Heart left ventricle (tissue), 16 donors: ENCODE data around the gene LBX2. TPM values are rescaled to one million over a fixed set of nuclear protein-coding genes. Genes with fewer than 3 reads are reported as not detected.

Experiments used
- ATAC-seq, 4 donors: fragments of 200-7000 bp; cut with Tn5 transposase; one replicate each; pipeline ENCODE4 v1.9.1; 2020 to 2022; ENCODE audit warnings: moderate library complexity in 4 of 4, mild to moderate bottlenecking in 3 of 4, moderate number of reproducible peaks in 1 of 4
- DNase-seq, 5 donors: peaks; one replicate each; pipeline ENCODE4 v3.0.0-alpha.2; 2020
- H3K27ac ChIP-seq, 12 donors: fragments of 200-600 bp; sonication (generic) in 4 of 12; one replicate each; pipeline versions ENCODE4 v1.5.0 to v1.8.0; 2016 to 2022; ENCODE audit warnings: mild to moderate bottlenecking in 2 of 12
- H3K27me3 ChIP-seq, 9 donors: fragments of 200-600 bp; sonication (generic) in 2 of 9; one replicate each; pipeline versions ENCODE4 v1.5.1 to v1.8.0; 2016 to 2022; ENCODE audit warnings: mild to moderate bottlenecking in 3 of 9
- H3K36me3 ChIP-seq, 9 donors: fragments of 200-600 bp; sonication (generic) in 2 of 9; one replicate each; pipeline versions ENCODE4 v1.5.0 to v1.8.0; 2018 to 2022; ENCODE audit warnings: mild to moderate bottlenecking in 2 of 9
- H3K4me1 ChIP-seq, 12 donors: fragments of 200-600 bp; sonication (generic) in 4 of 12; one replicate each; pipeline versions ENCODE4 v1.5.0 to v1.8.0; 2016 to 2022; ENCODE audit warnings: mild to moderate bottlenecking in 3 of 12
- H3K4me3 ChIP-seq, 12 donors: fragments of 200-600 bp; sonication (generic) in 4 of 12; one replicate each; pipeline versions ENCODE4 v1.5.0 to v1.8.0; 2017 to 2022; ENCODE audit warnings: mild to moderate bottlenecking in 9 of 12, moderate library complexity in 4 of 12
- H3K9me3 ChIP-seq, 12 donors: fragments of 200-600 bp; sonication (generic) in 4 of 12; one replicate each; pipeline versions ENCODE4 v1.5.0 to v1.8.0; 2016 to 2022; ENCODE audit warnings: mild to moderate bottlenecking in 1 of 12
- POLR2A ChIP-seq, 2 donors: fragments of 450-650 bp; IDR thresholded peaks; one replicate each; pipeline ENCODE4 v1.6.1; 2017; ENCODE audit warnings: antibody characterized with exemption in 2 of 2, mild to moderate bottlenecking in 2 of 2, moderate library complexity in 2 of 2
- WGBS, 4 donors: extraction: QIAGEN DNeasy Blood & Tissue Kit in 2 of 4; methylation state at CpG; one replicate each; pipeline versions ENCODE4 v1.1.5 to v1.1.7; 2013 to 2018; 5-methylcytosine and 5-hydroxymethylcytosine counted together
- intact Hi-C, 10 donors: fragments of 100-400 bp; cut with DNase I; formaldehyde crosslinking; loops; one replicate each; pipeline versions ENCODE4 v1.11.1 to v1.14.2; 2022
- polyA plus RNA-seq, 2 donors: library from polyadenylated mRNA; stranded (reverse); fragments of 200-250 nt; gene quantifications; one replicate each; pipeline ENCODE4 v1.2.3, GENCODE V29; 2013
- total RNA-seq, 9 donors: library from RNA; depleted of rRNA in 2 of 9; stranded (reverse); fragments of >200 nt in 2 of 9; fragmentation: NEBNext Ultra II Directional in 3 of 9; extraction: Animal tissue kit (Norgen Biotek cat#: 25700) in 3 of 9; gene quantifications; one replicate each; pipeline versions ENCODE4 v1.1.0 to v1.2.4, GENCODE V29; 2016 to 2023
- TF ChIP-seq, protein P1 (sequence below), 12 donors: fragments of 200-600 bp; sonication (generic) in 4 of 12; IDR thresholded peaks; one replicate each; pipeline versions ENCODE4 v1.5.0 to v1.8.0; 2018 to 2022; ENCODE audit warnings: antibody characterized with exemption in 12 of 12, mild to moderate bottlenecking in 5 of 12
- donor health status: ischemic (EF 13 %, LVEDD 7.1; RV severe dilation, severe dysfunction).
- donor health status: healthy with polysubstance abuse.
- donor health status: DM: no; HTN: yes; CAD: no.
- donor health status: DM: no; HTN: no; CAD: no.
- donor health status: ischemic (EF 25% LVEDD 6.9; RV normal size, moderate dysfunction).
- donor health status: ischemic (EF 25% LVEDD 5.7; RV mildly dilated, moderate dysfunction).
- donor health status: healthy.
- donor health status: DM: yes; HTN: yes; CAD: no.
- donor health status: ischemic (EF 35%, LVEDD 5.7; RV mildly dilated, moderate dysfunction).
- donor health status: nonischemic (EF 11% LVEDD 7.7; RV severe dilation, severe dysfunction).
- donor health status: DM: yes; HTN: yes; CAD: no.
- donor health status: PGD.
- donor health status: ischemic (EF 29% LVEDD 5.4; RV normal size, mild dysfunction).
- donor health status: nonischemic (EF 23%, LVEDD 6.1; RV moderate dilation, normal function).

Gene LBX2
- total and polyA plus RNA-seq, 11 donors = 0.14 to 1.7 (median 0.67) TPM; not detected in 2

DNA sequence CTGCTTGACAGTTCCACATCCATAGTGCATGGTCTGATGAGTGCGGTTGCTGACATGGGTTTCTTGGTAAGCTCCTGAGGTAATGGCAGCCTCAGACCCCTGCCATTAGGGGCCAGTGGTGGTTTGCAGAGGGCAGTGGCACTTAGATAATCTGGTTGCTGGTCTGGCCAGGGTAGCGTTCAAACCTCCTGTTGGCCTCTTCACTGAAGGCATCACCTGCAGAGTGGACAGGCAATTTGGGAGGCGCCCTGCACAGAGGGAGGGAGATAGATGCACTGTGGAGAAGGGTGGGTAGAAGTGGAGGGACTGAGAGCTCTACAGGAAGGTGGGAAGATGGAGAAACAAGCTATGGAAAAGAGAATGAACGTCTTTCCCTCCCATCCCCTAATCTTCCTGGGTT is 34.1 kb upstream of the LBX2 start:
- H3K27ac ChIP-seq = no peak overlapping the region
- no peaks in the 10 kb centered on the region for H3K27me3 ChIP-seq
- H3K4me1 ChIP-seq = peaks cover 5 to 29% (median 19%) of the 10 kb centered on the region in 12 donors
- ATAC-seq = no peak
- no peaks in the 10 kb centered on the region for H3K9me3 ChIP-seq
- WGBS, 4 donors = 72 to 87% (median 84%) methylated on average over 4 of the region's 4 CpGs
- intact Hi-C loops = loop anchor here in 5 of 10 donors (5.0 to 10.0 kb wide), 3 partner anchors 51 to 54 kb away; partner anchors contain the start of genes CCDC142 (in 1 of the 5) and TTC31 (in 1 of the 5)
- DNase-seq = no peak
- no peak for TF ChIP-seq POLR2A (IDR thresholded peaks at IDR 0.05)
- TF ChIP-seq, protein P1, sequence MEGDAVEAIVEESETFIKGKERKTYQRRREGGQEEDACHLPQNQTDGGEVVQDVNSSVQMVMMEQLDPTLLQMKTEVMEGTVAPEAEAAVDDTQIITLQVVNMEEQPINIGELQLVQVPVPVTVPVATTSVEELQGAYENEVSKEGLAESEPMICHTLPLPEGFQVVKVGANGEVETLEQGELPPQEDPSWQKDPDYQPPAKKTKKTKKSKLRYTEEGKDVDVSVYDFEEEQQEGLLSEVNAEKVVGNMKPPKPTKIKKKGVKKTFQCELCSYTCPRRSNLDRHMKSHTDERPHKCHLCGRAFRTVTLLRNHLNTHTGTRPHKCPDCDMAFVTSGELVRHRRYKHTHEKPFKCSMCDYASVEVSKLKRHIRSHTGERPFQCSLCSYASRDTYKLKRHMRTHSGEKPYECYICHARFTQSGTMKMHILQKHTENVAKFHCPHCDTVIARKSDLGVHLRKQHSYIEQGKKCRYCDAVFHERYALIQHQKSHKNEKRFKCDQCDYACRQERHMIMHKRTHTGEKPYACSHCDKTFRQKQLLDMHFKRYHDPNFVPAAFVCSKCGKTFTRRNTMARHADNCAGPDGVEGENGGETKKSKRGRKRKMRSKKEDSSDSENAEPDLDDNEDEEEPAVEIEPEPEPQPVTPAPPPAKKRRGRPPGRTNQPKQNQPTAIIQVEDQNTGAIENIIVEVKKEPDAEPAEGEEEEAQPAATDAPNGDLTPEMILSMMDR (IDR thresholded peaks at IDR 0.05) = no peak
- peaks cover 0 to 33% (median 24%) of the 10 kb centered on the region in 9 donors for H3K36me3 ChIP-seq
- H3K4me3 ChIP-seq = no peak overlapping the region

DNA sequence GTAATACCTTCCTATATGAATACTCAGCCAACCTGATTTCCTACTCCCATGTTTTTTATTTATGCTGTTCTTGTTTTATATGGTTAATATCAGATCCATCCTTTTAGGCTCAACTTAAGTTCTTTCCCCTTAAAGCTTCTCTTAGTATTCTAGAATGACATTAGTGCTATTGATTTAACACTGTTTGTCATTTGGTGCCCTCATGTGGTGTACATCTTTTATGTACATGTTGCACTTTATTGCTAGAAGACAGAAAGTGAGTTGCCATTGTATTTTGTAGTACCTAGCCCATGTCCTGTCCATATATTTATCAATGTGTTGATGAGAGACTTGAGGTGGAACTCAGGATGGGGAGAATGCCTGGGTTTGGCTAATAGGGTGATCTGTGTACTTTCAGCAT is 32.8 kb upstream of the LBX2 start:
- H3K27me3 ChIP-seq = no peaks in the 10 kb centered on the region
- peaks cover 0 to 46% (median 36%) of the 10 kb centered on the region in 9 donors for H3K36me3 ChIP-seq
- peaks cover 5 to 36% (median 26%) of the 10 kb centered on the region in 12 donors for H3K4me1 ChIP-seq
- H3K4me3 ChIP-seq = no peak overlapping the region
- no peak for TF ChIP-seq POLR2A (IDR thresholded peaks at IDR 0.05)
- TF ChIP-seq, protein P1 (IDR thresholded peaks at IDR 0.05) = peak in 8 of 12 donors; percentile 12 to 40 (median 18)
- no peak overlapping the region for H3K27ac ChIP-seq
- no peak for DNase-seq
- intact Hi-C loops = loop anchor here in 5 of 10 donors (5.0 to 10.0 kb wide), 3 partner anchors 50 to 55 kb away; partner anchors contain the start of genes CCDC142 (in 1 of the 5) and TTC31 (in 1 of the 5)
- no peak for ATAC-seq
- H3K9me3 ChIP-seq = no peaks in the 10 kb centered on the region

DNA sequence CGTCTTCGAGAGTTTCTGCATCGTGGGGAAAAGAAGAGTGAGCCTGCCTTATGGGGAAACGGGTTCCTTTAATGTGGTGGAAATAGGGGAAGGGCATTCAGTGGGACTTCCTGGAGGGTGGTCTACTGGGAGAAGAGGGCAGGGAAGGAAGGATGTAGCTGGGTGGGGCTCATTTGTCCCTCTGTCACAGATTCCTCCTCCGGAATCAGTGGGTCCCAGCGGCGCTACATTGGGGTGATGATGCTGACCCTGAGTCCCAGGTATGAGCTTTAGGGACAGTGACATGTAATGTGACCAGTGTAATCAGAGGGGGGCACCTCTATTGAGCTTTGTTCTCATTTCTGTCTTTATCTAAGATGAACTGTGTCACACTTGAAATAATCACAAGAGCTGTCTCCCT is 32.3 kb upstream of the LBX2 start:
- Histone ChIP-seq H3K27ac (no peak overlapping the region), H3K9me3 (no peaks in the 10 kb centered on the region), H3K36me3 (peaks cover 0 to 51% (median 41%) of the 10 kb centered on the region in 9 donors), H3K27me3 (no peaks in the 10 kb centered on the region), H3K4me3 (peak overlapping the region in 1 of 12 donors; percentile 83), H3K4me1 (peaks cover 5 to 36% (median 26%) of the 10 kb centered on the region in 12 donors)
- TF ChIP-seq, protein P1 (IDR thresholded peaks at IDR 0.05) = no peak
- no peak for TF ChIP-seq POLR2A (IDR thresholded peaks at IDR 0.05)
- intact Hi-C loops = loop anchor here in 7 of 10 donors (2.0 to 10.0 kb wide), 6 partner anchors 15 to 56 kb away; partner anchors contain the start of genes CCDC142 (in 2 of the 7) and TTC31 (in 2 of the 7)
- no peak for DNase-seq
- 70 to 81% (median 76%) methylated on average over 7 of the region's 7 CpGs for WGBS, 4 donors
- no peak for ATAC-seq

DNA sequence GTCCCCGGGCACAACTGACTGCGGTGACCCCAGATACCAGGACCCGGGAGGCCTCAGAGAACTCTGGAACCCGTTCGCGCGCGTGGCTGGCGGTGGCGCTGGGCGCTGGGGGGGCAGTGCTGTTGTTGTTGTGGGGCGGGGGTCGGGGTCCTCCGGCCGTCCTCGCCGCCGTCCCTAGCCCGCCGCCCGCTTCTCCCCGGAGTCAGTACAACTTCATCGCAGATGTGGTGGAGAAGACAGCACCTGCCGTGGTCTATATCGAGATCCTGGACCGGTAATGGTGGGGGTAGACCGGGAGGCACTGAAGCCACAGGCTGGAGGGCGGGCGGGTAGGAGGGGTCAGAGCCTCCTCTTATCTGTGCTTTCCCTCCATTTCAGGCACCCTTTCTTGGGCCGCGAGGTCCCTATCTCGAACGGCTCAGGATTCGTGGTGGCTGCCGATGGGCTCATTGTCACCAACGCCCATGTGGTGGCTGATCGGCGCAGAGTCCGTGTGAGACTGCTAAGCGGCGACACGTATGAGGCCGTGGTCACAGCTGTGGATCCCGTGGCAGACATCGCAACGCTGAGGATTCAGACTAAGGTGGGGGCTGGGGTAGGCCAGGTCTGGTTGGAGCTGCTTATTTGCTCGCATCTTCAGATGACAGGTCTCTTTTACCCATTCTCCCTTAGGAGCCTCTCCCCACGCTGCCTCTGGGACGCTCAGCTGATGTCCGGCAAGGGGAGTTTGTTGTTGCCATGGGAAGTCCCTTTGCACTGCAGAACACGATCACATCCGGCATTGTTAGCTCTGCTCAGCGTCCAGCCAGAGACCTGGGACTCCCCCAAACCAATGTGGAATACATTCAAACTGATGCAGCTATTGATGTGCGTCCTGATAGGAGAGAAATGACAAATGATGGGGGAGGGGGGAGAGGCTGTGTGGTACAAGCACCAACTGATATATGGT is 31.1 kb upstream of the LBX2 start:
- ATAC-seq (peak in 3 of 4 donors; percentile 4 to 35 (median 14)), DNase-seq (peak in 4 of 5 donors; percentile 36 to 74 (median 54))
- intact Hi-C loops = loop anchor here in 7 of 10 donors (2.0 to 10.0 kb wide), 6 partner anchors 16 to 57 kb away; partner anchors contain the start of genes CCDC142 (in 2 of the 7) and TTC31 (in 2 of the 7)
- TF ChIP-seq, protein P1 (IDR thresholded peaks at IDR 0.05) = no peak
- no peak for TF ChIP-seq POLR2A (IDR thresholded peaks at IDR 0.05)
- H3K36me3 ChIP-seq = peaks cover 0 to 63% (median 51%) of the 10 kb centered on the region in 9 donors
- H3K4me1 ChIP-seq = peaks cover 5 to 36% (median 26%) of the 10 kb centered on the region in 12 donors
- H3K4me3 ChIP-seq = peak overlapping the region; percentile 66 to 99 (median 84)
- peak overlapping the region; percentile 11 to 95 (median 90) for H3K27ac ChIP-seq
- no peaks in the 10 kb centered on the region for H3K9me3 ChIP-seq
- no peaks in the 10 kb centered on the region for H3K27me3 ChIP-seq
- WGBS, 4 donors = 2 to 4% (median 3%) methylated on average over 23 to 54 of the region's 54 CpGs
